MM.1S (cell line): ENCODE measurements around the gene DLGAP1.

Source experiments
- CTCF ChIP-seq: fragments of 300-600 bp; sonication (generic); IDR thresholded peaks from 2 replicates; pipeline ENCODE4 v1.5.1; 2016; ENCODE audit warnings: antibody characterized with exemption, low read length, mixed read lengths
- EZH2 ChIP-seq: fragments of 300-600 bp; sonication (generic); optimal IDR thresholded peaks from 2 replicates; pipeline ENCODE3; 2017; ENCODE audit warnings: low read depth, mild to moderate bottlenecking, antibody characterized with exemption, low read length, mixed read lengths

GRCh38 chr18:3830604-3831003, 624.5 kb downstream of the DLGAP1 start:
- TF ChIP-seq CTCF (no peak), EZH2 (no peak)
